22Rv1 (cell line): ENCODE measurements around the gene CSNK2A2.

Experiments
- ZFX ChIP-seq: fragments of 450-650 bp; IDR thresholded peaks from 2 replicates; pipeline ENCODE4 v1.6.1; 2017; ENCODE audit warnings: antibody characterized with exemption, borderline replicate concordance
- TF ChIP-seq, protein P1 (sequence below): fragments of 450-650 bp; IDR thresholded peaks from 2 replicates; pipeline ENCODE4 v1.5.1; 2017; ENCODE audit warnings: mild to moderate bottlenecking

DNA sequence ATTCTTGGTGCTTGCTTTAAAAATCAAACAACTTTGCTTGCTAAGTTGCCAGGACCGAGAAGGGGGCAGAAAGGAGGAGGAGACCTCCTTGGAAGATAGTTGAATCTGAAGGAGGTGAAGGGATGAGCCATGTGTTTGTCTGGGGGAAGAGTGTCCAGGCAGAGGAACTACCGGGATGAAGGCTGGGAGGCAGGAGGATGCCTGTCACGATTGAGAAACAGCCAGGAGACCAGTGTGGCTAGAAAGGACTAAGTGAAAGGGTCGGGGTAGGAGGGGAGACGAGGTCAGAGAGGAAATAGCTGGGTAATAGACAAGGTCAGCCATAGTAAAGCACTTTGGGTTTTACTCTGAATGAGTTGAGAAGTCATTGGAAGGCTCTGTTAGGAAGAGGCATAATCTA is 38.9 kb upstream of the CSNK2A2 start:
- TF ChIP-seq, protein P1, sequence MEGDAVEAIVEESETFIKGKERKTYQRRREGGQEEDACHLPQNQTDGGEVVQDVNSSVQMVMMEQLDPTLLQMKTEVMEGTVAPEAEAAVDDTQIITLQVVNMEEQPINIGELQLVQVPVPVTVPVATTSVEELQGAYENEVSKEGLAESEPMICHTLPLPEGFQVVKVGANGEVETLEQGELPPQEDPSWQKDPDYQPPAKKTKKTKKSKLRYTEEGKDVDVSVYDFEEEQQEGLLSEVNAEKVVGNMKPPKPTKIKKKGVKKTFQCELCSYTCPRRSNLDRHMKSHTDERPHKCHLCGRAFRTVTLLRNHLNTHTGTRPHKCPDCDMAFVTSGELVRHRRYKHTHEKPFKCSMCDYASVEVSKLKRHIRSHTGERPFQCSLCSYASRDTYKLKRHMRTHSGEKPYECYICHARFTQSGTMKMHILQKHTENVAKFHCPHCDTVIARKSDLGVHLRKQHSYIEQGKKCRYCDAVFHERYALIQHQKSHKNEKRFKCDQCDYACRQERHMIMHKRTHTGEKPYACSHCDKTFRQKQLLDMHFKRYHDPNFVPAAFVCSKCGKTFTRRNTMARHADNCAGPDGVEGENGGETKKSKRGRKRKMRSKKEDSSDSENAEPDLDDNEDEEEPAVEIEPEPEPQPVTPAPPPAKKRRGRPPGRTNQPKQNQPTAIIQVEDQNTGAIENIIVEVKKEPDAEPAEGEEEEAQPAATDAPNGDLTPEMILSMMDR: no peak
- no peak for TF ChIP-seq ZFX
